GM19438 (cell line): ENCODE data around the gene MEF2C.
A peak's percentile ranks its signal among the peaks of the same experiment; 100 is the strongest.

Experiments used
- ATAC-seq: cut with Tn5 transposase; IDR thresholded peaks from one replicate; pipeline ENCODE4 v1.9.1; 2021; ENCODE audit warnings: low read depth; ENCODE audit not compliant: unreplicated experiment

The MEF2C gene

GRCh38 chr5:88732862-88733261 is 150.1 kb downstream of the MEF2C start:
- ATAC-seq: no peak

GRCh38 chr5:88732181-88732633 is 150.8 kb downstream of the MEF2C start:
- peak; percentile 50 for ATAC-seq

DNA sequence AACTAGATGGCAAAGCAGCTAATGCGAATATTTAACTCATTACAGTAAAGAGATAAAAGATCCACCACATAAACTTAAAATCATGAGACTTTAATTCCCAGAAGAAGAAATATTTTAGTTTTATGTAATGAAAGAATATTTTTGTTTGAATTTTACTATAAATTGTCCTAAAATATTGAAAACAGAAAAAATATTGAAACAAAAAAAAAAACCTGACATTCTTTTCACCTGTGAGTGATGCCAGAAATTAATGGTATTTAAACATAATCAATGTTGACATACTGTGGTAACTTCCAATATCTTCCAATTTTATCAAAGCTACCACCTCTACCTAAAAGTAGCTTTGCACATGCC is 153.2 kb downstream of the MEF2C start:
- ATAC-seq: no peak

- no peak for ATAC-seq
Observed at GRCh38 chr5:88729084-88729828, 153.7 kb downstream of the MEF2C start.

GRCh38 chr5:88727705-88728313 is 155.2 kb downstream of the MEF2C start:
- no peak for ATAC-seq

DNA sequence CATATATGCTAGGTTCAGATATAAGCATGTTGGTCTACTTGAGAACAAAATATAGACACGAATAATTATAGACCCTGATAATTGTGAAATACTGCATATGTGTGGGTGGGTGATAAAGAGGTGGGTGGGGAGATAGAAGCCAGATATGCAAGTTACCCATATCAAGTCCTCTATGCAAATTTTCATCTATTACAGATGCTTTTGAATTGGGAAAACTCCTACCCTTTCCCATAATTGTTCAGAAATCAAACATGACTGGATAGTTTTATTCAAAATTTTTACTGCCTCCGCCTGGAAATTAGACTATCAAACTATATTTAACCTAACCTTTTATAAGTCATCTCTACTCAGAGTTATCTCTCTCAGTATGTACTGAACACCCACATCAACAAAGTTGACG is 157.5 kb downstream of the MEF2C start:
- ATAC-seq: no peak

DNA sequence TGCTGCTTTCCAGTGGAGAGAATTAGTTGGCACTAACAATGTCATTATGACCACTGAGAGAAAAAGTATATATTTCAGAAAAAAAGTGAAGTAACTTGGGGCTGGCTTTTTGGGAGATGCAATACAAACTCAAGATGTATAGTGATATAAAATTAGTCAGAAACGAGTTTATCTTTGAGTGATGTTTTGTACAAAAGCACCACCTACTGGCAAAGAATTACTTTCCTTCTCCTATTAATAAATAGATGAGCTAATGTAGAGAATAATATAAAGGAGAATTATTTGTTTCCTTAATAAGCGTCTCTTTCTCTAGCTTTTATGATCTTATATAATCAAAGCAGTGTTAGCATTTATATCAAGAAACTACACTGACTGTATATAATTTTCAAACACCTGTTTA is 158.8 kb downstream of the MEF2C start:
- ATAC-seq: no peak

GRCh38 chr5:88722546-88723073 is 160.4 kb downstream of the MEF2C start:
- no peak for ATAC-seq

DNA sequence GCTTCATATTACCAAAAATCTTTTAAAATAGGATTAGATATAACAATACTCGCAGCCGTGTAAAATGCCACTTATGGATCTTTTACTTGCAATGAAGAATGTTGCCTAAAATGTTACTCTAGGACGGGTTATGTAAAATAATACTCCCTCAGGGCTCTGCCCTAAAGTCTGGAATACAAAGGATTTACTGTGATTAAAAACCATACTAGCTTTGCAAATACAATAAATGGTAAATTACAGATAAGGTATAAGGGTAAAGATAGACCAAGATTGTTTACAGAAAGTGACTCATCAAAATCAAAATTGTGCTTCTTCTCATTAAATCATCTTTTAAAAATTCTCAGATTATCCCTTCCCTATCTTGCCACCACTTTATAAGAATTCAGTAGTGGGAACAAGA is 163.6 kb downstream of the MEF2C start:
- no peak for ATAC-seq

- no peak for ATAC-seq
Observed at GRCh38 chr5:88718736-88719135, 164.2 kb downstream of the MEF2C start.

- ATAC-seq: no peak
Observed at GRCh38 chr5:88716101-88716500, 166.9 kb downstream of the MEF2C start.

GRCh38 chr5:88715503-88715902 is 167.5 kb downstream of the MEF2C start:
- no peak for ATAC-seq

DNA sequence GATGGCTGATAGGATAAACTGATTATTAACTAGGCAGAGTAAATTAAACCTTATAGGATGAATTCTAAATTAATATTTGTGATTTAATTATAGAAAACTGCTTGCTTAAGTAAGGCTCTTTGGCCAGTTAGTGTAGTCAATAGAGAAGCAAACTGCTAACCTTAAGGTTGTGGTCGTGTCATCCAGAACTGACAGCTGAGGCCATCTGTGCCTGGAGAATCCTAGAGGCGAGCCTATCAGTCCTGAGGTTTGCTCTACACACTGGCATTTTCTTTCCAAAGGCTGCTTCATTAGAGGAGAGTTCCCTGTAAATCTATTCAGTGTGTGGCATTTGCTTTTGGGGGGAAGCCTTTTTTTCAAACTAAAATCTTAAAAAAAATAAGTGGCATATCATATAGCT is 169.2 kb downstream of the MEF2C start:
- ATAC-seq: no peak

DNA sequence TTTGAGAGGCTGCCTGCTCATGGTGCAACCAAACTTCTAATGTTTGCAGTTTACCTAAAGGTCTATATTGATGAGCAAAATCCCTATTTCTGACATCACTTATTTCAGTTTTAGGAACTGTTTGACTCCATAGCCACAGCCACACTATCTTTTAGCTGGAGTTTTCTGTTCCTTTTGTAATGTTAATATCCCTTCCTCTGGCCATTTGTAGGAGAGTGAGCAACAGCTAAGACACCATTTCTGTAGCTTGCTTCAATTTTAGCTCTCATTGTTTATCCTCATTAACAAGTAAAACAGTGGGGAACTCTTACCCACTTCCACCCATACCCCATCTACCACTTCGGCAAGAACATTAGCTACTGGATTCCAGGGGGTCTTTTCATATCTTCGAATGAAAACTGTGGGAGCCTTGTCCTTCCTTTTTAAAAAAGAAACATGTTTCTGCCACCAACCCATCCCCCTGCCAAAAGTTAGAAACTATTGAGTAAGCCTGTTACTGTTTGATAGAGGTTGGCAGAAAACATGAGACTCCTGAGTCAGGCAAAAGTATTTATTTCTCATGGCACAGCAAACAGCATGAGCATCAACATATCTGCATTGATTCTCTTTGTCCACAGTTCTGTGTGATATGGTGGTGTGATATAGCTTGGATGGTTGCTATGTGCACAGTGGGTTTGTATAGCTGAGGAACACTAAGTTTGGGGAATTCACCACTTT is 174.1 kb downstream of the MEF2C start:
- no peak for ATAC-seq

- ATAC-seq: no peak
Observed at GRCh38 chr5:88708021-88708420, 175.0 kb downstream of the MEF2C start.

GRCh38 chr5:88707216-88707965 is 175.6 kb downstream of the MEF2C start:
- no peak for ATAC-seq

GRCh38 chr5:88702332-88702731 is 180.7 kb downstream of the MEF2C start:
- ATAC-seq: no peak

DNA sequence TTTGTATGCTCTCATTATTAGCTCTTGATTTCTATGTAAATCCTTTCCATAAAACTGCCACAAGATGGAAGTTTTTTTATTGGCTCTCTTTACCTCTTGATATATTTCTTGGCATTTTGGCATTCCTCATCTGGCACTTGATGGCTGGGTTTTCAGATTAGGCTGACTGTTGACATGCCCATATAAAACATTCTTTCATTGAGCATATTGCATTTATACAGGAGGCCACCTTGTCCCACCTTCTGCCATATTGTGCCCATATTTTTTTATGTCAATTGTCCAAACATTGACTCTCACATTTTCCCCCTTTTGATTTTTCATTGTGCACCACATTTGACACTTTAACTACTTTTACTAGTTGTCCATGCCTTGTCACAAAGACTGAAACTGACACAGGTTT is 182.9 kb downstream of the MEF2C start:
- no peak for ATAC-seq

GRCh38 chr5:88698290-88698689 is 184.7 kb downstream of the MEF2C start:
- ATAC-seq: no peak

- ATAC-seq: no peak
Observed at GRCh38 chr5:88696466-88696865, 186.5 kb downstream of the MEF2C start.

DNA sequence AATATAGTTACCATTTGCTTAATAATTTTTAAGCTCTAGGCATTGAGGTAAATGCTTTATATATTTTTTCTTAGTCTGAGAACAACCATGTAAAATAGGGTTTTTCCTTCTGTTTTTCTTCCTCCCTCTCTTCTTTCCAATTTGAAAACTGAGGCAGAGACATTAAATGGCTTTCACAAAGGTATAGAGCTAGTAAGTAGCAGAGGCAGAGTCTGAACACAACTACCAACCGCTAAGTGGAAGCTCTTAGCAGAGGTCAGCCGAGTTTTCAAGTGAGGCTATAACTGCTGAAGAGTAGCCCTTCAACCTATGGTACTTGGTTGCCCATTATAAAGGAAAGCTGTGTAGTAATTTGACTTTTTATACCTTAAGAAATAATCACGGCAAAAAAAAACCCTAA is 187.1 kb downstream of the MEF2C start:
- no peak for ATAC-seq
